GM12878 (cell line): Measurements from ENCODE around the gene SPACA5. TPM values are rescaled to one million over a fixed set of nuclear protein-coding genes. Genes with fewer than 3 reads are reported as not detected.

Experiments
- ATAC-seq: fragments of 200-7000 bp; cut with Tn5 transposase; 3 replicates; pipeline ENCODE4 v1.9.1; 2020; ENCODE audit warnings: mild to moderate bottlenecking, moderate library complexity
- BruUV-seq: library from RNA; stranded (reverse); fragments of 400-500 nt; replicated peaks from 2 replicates; lab custom pipeline; 2021; lab: Mats Ljungman, UMichigan
- CTCF ChIA-PET: fragments of 300-600 bp; sonication (Branson Sonifier 250); formaldehyde crosslinking; extraction: SDS; loops from one replicate; lab custom pipeline; 2021; ENCODE audit warnings: inconsistent platforms; lab: Yijun Ruan, JAX
- POLR2A ChIA-PET: fragments of 350-600 bp; formaldehyde crosslinking; extraction: SDS; loops from one replicate; lab custom pipeline; 2021; ENCODE audit warnings: inconsistent platforms; lab: Charles Lee
- RAD21 ChIA-PET: fragments of 300-600 bp; sonication (Branson Sonifier 250); formaldehyde crosslinking; loops from one replicate; lab custom pipeline; 2023; ENCODE audit warnings: antibody characterized with exemption; ENCODE audit not compliant: unreplicated experiment; lab: Charles Lee
- SMC1A ChIA-PET: fragments of 300-600 bp; sonication (Branson Sonifier 250); formaldehyde crosslinking; loops from one replicate; lab custom pipeline; 2023; ENCODE audit not compliant: unreplicated experiment, uncharacterized antibody; lab: Charles Lee
- DNase-seq: peaks from one replicate; pipeline ENCODE4 v3.0.0-alpha.2; 2011; ENCODE audit warnings: low read depth, low spot score
- FAIRE-seq: peaks from 3 replicates; lab custom pipeline; 2011; peaks lifted over from hg19 to GRCh38; lab: Jason Lieb, UNC
- H2AFZ ChIP-seq: 2 replicates; pipeline ENCODE4 v1.6.0; 2011; ENCODE audit warnings: low read depth, low read length, control low read depth; ENCODE audit not compliant: control insufficient read depth
- H3K27ac ChIP-seq: 2 replicates; pipeline ENCODE4 v1.5.1; 2011; ENCODE audit warnings: control low read depth; ENCODE audit not compliant: control insufficient read depth, insufficient read depth
- H3K27me3 ChIP-seq, 2 experiments: replicated peaks in 1 of 2; 2 replicates each; pipeline versions ENCODE4 v1.6.0 to v1.6.1; 2011; ENCODE audit warnings: low read length in 1 of 2; ENCODE audit not compliant: control insufficient read depth in 2 of 2, insufficient read depth in 2 of 2
- H3K36me3 ChIP-seq, 2 experiments: 2 replicates each; pipeline ENCODE4 v1.5.1; 2011; ENCODE audit warnings: low read length in 1 of 2; ENCODE audit not compliant: control insufficient read depth in 2 of 2, insufficient read depth in 2 of 2
- H3K4me1 ChIP-seq: 2 replicates; pipeline ENCODE4 v1.6.1; 2011; ENCODE audit warnings: mild to moderate bottlenecking, low read length, moderate library complexity, mixed read lengths; ENCODE audit not compliant: control insufficient read depth, insufficient read depth
- H3K4me2 ChIP-seq: 2 replicates; pipeline ENCODE4 v1.6.0; 2011; ENCODE audit warnings: control low read depth; ENCODE audit not compliant: control insufficient read depth, insufficient read depth
- H3K4me3 ChIP-seq: fragments of 200-600 bp; sonication (generic); 2 replicates; pipeline ENCODE4 v1.5.1; 2016
- H3K79me2 ChIP-seq: 2 replicates; pipeline ENCODE4 v1.6.0; 2011; ENCODE audit warnings: low read length; ENCODE audit not compliant: control insufficient read depth, insufficient read depth
- H3K9ac ChIP-seq: 2 replicates; pipeline ENCODE4 v1.8.0; 2011; ENCODE audit warnings: low read length, control low read depth, mixed read lengths; ENCODE audit not compliant: control insufficient read depth, insufficient read depth
- H3K9me3 ChIP-seq: replicated peaks from 3 replicates; pipeline ENCODE4 v1.5.1; 2011; ENCODE audit warnings: mild to moderate bottlenecking, low read length; ENCODE audit not compliant: control insufficient read depth, insufficient read depth
- H4K20me1 ChIP-seq: 2 replicates; pipeline ENCODE4 v1.6.0; 2011; ENCODE audit not compliant: control insufficient read depth, insufficient read depth
- CBFB ChIP-seq: IDR thresholded peaks from 2 replicates; pipeline ENCODE4 v1.6.1; 2016; ENCODE audit warnings: antibody characterized with exemption, low read depth
- CHD2 ChIP-seq: IDR thresholded peaks from 2 replicates; pipeline ENCODE4 v1.6.1; 2011; ENCODE audit warnings: low read depth, low read length, improper control_type of control experiment, borderline replicate concordance
- FOXM1 ChIP-seq: IDR thresholded peaks from 2 replicates; pipeline ENCODE4 v1.6.1; 2012; ENCODE audit warnings: low read depth, mild to moderate bottlenecking, inconsistent platforms, low read length, moderate library complexity
- NBN ChIP-seq: fragments of 450-650 bp; IDR thresholded peaks from 2 replicates; pipeline ENCODE4 v1.6.1; 2016
- NR2C1 ChIP-seq: fragments of 450-650 bp; IDR thresholded peaks from 2 replicates; pipeline ENCODE4 v1.6.1; 2017; ENCODE audit warnings: antibody characterized with exemption, mild to moderate bottlenecking, moderate library complexity
- PAX5 ChIP-seq: IDR thresholded peaks from 2 replicates; pipeline ENCODE4 v1.6.1; 2011; ENCODE audit warnings: low read depth, low read length, borderline replicate concordance
- POLR2A ChIP-seq: IDR thresholded peaks from 2 replicates; pipeline ENCODE4 v1.6.1; 2011; ENCODE audit warnings: low read depth, mild to moderate bottlenecking, low read length
- POU2F2 ChIP-seq: IDR thresholded peaks from 3 replicates; pipeline ENCODE4 v1.6.1; 2011; ENCODE audit warnings: low read depth, mild to moderate bottlenecking, low read length, borderline replicate concordance
- STAT1 ChIP-seq: fragments of 450-650 bp; conservative IDR thresholded peaks from 2 replicates; pipeline ENCODE4 v1.6.1; 2014; ENCODE audit warnings: antibody characterized with exemption, mild to moderate bottlenecking
- TBL1XR1 ChIP-seq: IDR thresholded peaks from 2 replicates; pipeline ENCODE4 v1.6.1; 2012; ENCODE audit warnings: low read depth, low read length, improper control_type of control experiment
- WGBS: methylation state at CpG from one replicate; pipeline ENCODE4 v1.1.6; 2016; ENCODE audit warnings: low lambda C conversion rate; ENCODE audit not compliant: insufficient replicate concordance, insufficient coverage; ENCODE audit errors: missing lambda C conversion rate; 5-methylcytosine and 5-hydroxymethylcytosine counted together
- in situ Hi-C: fragments of 300-500 bp; cut with MboI; formaldehyde crosslinking; loops from 9 replicates; pipeline ENCODE4 v1.14.3; 2018; ENCODE audit warnings: mixed read lengths
- intact Hi-C: fragments of 100-400 bp; cut with micrococcal nuclease; formaldehyde crosslinking; loops from one replicate; pipeline ENCODE4 v1.14.2; 2022; ENCODE audit not compliant: unreplicated experiment
- polyA plus RNA-seq, 11 experiments: library from polyadenylated mRNA; depleted of rRNA in 4 of 11; unstranded in 6 of 11; stranded (reverse) in 5 of 11; fragments of >200 nt; fragmentation: Nextera tagmentation in 4 of 11; fragmentation: Illumina TruSeq in 1 of 11; extraction: Ambion mirVana in 4 of 11; extraction: Trizol in 1 of 11; gene quantifications; 1 replicate in 1 of 11; 2 replicates in 10 of 11; pipeline versions ENCODE4 v1.2.1 to v1.2.3, GENCODE V29; 2011 to 2016; ENCODE audit warnings: inconsistent platforms in 2 of 11, missing spikeins in 2 of 11, low read depth in 1 of 11
- total RNA-seq, 4 experiments: library from RNA; depleted of rRNA in 3 of 4; stranded (reverse); fragments of >200 nt in 3 of 4; fragmentation: Illumina TruSeq in 1 of 4; extraction: Trizol in 1 of 4; gene quantifications; 2 replicates each; pipeline versions ENCODE4 v1.2.1 to v1.2.3, GENCODE V29; 2013 to 2021
- TF ChIP-seq, protein P1 (sequence below): fragments of 450-650 bp; formaldehyde crosslinking; IDR thresholded peaks from 2 replicates; pipeline ENCODE4 v1.5.0; 2022; ENCODE audit warnings: mild to moderate bottlenecking, missing genetic modification characterization
- TF ChIP-seq, protein P2 (sequence below): IDR thresholded peaks from 2 replicates; pipeline ENCODE4 v1.6.1; 2012; ENCODE audit warnings: mild to moderate bottlenecking, low read depth, low read length
- TF ChIP-seq, protein P3 (sequence below): fragments of 450-650 bp; IDR thresholded peaks from 2 replicates; pipeline ENCODE4 v1.6.1; 2017; ENCODE audit warnings: mild to moderate bottlenecking, moderate library complexity

Gene SPACA5
- total and polyA plus RNA-seq, 10 of the 15 experiments (the other 5 are each of a cell fraction or from before 2014, with no cell fraction given), result 0.18 to 0.97 (median 0.25) TPM; not detected in 4

DNA sequence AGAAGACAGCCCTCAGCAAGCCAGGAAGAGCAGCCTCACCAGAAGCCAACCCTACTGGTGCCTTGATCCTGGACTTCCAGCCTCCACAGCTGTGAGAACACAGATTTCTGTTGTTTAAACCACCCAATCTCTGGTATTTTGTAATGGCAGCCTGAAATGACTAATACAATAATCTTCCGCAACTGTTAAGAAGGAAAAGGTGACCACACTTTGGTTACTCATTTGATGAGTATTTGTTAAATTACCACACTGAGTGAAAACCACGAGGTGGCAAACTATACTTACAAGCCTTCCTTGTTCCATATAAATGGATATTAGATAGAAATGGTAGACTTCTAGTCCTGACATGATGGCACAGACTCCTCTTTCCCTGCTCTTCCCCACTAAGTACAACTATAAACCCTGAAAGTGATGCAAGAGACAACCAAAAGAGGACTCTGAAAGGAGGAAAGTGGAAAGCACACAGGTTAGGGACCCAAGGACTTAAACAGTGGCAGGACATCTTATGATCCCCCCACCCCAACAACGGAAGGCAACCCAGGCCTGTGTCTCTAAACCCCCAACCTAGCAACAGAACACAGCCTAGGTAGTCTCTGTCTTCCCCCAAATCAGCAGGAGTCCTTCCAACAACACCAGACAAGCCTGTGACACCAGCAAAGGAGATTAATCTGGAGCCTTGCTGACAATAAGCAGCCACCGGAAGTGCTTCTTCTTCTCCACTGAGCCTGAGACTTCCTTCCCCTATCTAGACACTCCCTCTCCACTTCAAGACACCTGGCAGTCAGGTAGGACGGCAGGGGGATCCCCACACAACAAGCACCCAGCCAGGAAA, 15.3 kb upstream of the SPACA5 start:
- Histone ChIP-seq H3K27ac (no peak overlapping the region), H3K4me2 (no peak overlapping the region), H4K20me1 (no peaks in the 10 kb centered on the region), H3K4me1 (no peaks in the 10 kb centered on the region), H3K9ac (no peak overlapping the region), H3K79me2 (no peaks in the 10 kb centered on the region), H3K27me3 (no peaks in the 10 kb centered on the region), H2AFZ (no peak overlapping the region), H3K4me3 (no peak overlapping the region), H3K36me3 (peaks cover 4 to 11% of the 10 kb centered on the region in 2 experiments; a peak in 2 of 4 replicates), H3K9me3 (peaks cover 17% of the 10 kb centered on the region)
- FAIRE-seq (no peak), DNase-seq (no peak), ATAC-seq (no peak)
- WGBS, result 55% methylated on average over 5 of the region's 5 CpGs
- BruUV-seq, result no TSS peak
- ChIA-PET POLR2A (no interaction called here), RAD21 (no interaction called here), CTCF (no interaction called here), SMC1A (no interaction called here)
- intact Hi-C loops, result no loop called here
- in situ Hi-C loops, result no loop called here
- no peak for TF ChIP-seq FOXM1
- TF ChIP-seq STAT1, result no peak
- TF ChIP-seq, protein P1, sequence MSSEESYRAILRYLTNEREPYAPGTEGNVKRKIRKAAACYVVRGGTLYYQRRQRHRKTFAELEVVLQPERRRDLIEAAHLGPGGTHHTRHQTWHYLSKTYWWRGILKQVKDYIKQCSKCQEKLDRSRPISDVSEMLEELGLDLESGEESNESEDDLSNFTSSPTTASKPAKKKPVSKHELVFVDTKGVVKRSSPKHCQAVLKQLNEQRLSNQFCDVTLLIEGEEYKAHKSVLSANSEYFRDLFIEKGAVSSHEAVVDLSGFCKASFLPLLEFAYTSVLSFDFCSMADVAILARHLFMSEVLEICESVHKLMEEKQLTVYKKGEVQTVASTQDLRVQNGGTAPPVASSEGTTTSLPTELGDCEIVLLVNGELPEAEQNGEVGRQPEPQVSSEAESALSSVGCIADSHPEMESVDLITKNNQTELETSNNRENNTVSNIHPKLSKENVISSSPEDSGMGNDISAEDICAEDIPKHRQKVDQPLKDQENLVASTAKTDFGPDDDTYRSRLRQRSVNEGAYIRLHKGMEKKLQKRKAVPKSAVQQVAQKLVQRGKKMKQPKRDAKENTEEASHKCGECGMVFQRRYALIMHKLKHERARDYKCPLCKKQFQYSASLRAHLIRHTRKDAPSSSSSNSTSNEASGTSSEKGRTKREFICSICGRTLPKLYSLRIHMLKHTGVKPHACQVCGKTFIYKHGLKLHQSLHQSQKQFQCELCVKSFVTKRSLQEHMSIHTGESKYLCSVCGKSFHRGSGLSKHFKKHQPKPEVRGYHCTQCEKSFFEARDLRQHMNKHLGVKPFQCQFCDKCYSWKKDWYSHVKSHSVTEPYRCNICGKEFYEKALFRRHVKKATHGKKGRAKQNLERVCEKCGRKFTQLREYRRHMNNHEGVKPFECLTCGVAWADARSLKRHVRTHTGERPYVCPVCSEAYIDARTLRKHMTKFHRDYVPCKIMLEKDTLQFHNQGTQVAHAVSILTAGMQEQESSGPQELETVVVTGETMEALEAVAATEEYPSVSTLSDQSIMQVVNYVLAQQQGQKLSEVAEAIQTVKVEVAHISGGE (CRISPR knock-in tag), result no peak
- TF ChIP-seq TBL1XR1, result no peak
- no peak for TF ChIP-seq NBN
- no peak for TF ChIP-seq POU2F2
- no peak for TF ChIP-seq NR2C1
- TF ChIP-seq POLR2A, result no peak
- TF ChIP-seq PAX5, result no peak
- TF ChIP-seq, protein P2, sequence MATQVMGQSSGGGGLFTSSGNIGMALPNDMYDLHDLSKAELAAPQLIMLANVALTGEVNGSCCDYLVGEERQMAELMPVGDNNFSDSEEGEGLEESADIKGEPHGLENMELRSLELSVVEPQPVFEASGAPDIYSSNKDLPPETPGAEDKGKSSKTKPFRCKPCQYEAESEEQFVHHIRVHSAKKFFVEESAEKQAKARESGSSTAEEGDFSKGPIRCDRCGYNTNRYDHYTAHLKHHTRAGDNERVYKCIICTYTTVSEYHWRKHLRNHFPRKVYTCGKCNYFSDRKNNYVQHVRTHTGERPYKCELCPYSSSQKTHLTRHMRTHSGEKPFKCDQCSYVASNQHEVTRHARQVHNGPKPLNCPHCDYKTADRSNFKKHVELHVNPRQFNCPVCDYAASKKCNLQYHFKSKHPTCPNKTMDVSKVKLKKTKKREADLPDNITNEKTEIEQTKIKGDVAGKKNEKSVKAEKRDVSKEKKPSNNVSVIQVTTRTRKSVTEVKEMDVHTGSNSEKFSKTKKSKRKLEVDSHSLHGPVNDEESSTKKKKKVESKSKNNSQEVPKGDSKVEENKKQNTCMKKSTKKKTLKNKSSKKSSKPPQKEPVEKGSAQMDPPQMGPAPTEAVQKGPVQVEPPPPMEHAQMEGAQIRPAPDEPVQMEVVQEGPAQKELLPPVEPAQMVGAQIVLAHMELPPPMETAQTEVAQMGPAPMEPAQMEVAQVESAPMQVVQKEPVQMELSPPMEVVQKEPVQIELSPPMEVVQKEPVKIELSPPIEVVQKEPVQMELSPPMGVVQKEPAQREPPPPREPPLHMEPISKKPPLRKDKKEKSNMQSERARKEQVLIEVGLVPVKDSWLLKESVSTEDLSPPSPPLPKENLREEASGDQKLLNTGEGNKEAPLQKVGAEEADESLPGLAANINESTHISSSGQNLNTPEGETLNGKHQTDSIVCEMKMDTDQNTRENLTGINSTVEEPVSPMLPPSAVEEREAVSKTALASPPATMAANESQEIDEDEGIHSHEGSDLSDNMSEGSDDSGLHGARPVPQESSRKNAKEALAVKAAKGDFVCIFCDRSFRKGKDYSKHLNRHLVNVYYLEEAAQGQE, result no peak
- TF ChIP-seq, protein P3, sequence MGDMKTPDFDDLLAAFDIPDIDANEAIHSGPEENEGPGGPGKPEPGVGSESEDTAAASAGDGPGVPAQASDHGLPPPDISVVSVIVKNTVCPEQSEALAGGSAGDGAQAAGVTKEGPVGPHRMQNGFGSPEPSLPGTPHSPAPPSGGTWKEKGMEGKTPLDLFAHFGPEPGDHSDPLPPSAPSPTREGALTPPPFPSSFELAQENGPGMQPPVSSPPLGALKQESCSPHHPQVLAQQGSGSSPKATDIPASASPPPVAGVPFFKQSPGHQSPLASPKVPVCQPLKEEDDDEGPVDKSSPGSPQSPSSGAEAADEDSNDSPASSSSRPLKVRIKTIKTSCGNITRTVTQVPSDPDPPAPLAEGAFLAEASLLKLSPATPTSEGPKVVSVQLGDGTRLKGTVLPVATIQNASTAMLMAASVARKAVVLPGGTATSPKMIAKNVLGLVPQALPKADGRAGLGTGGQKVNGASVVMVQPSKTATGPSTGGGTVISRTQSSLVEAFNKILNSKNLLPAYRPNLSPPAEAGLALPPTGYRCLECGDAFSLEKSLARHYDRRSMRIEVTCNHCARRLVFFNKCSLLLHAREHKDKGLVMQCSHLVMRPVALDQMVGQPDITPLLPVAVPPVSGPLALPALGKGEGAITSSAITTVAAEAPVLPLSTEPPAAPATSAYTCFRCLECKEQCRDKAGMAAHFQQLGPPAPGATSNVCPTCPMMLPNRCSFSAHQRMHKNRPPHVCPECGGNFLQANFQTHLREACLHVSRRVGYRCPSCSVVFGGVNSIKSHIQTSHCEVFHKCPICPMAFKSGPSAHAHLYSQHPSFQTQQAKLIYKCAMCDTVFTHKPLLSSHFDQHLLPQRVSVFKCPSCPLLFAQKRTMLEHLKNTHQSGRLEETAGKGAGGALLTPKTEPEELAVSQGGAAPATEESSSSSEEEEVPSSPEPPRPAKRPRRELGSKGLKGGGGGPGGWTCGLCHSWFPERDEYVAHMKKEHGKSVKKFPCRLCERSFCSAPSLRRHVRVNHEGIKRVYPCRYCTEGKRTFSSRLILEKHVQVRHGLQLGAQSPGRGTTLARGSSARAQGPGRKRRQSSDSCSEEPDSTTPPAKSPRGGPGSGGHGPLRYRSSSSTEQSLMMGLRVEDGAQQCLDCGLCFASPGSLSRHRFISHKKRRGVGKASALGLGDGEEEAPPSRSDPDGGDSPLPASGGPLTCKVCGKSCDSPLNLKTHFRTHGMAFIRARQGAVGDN, result no peak
- TF ChIP-seq CHD2, result no peak
- no peak for TF ChIP-seq CBFB
